H9 (cell line): ENCODE measurements around the gene ZDHHC12. TPM values are rescaled to one million over a fixed set of nuclear protein-coding genes. Genes with fewer than 3 reads are reported as not detected.
A peak's percentile ranks its signal among the peaks of the same experiment; 100 is the strongest.

ENCODE experiments used
- DNase-seq: peaks from one replicate; pipeline ENCODE4 v3.0.0-alpha.2; 2017
- H2AFZ ChIP-seq: one replicate; pipeline ENCODE4 v1.6.1; 2013; ENCODE audit warnings: mild to moderate bottlenecking, low read length, control low read depth, moderate library complexity
- H2AK5ac ChIP-seq: 2 replicates; pipeline ENCODE4 v1.6.1; 2013; ENCODE audit warnings: low read length, control low read depth, mixed read lengths; ENCODE audit not compliant: insufficient read length
- H2BK120ac ChIP-seq: one replicate; pipeline ENCODE4 v1.6.1; 2013; ENCODE audit warnings: low read depth, mild to moderate bottlenecking, low read length, control low read depth, inconsistent platforms; ENCODE audit not compliant: poor library complexity, severe bottlenecking
- H2BK12ac ChIP-seq: 2 replicates; pipeline ENCODE4 v1.6.1; 2013; ENCODE audit warnings: low read length, control low read depth, mixed read lengths, low read depth; ENCODE audit not compliant: insufficient read length
- H2BK15ac ChIP-seq: 2 replicates; pipeline ENCODE4 v1.6.1; 2013; ENCODE audit warnings: low read depth, low read length, control low read depth
- H2BK20ac ChIP-seq: one replicate; pipeline ENCODE4 v1.6.1; 2013; ENCODE audit warnings: low read depth, mild to moderate bottlenecking, low read length, control low read depth, inconsistent platforms; ENCODE audit not compliant: poor library complexity, severe bottlenecking
- H2BK5ac ChIP-seq: 2 replicates; pipeline ENCODE4 v1.6.1; 2013; ENCODE audit warnings: low read length, control low read depth, mixed read lengths; ENCODE audit not compliant: insufficient read length
- H3K14ac ChIP-seq: 2 replicates; pipeline ENCODE4 v1.6.1; 2013; ENCODE audit warnings: low read length, control low read depth; ENCODE audit not compliant: insufficient read depth
- H3K18ac ChIP-seq: 2 replicates; pipeline ENCODE4 v1.6.1; 2013; ENCODE audit warnings: low read depth, mild to moderate bottlenecking, mixed read lengths, low read length, control low read depth; ENCODE audit not compliant: insufficient read length
- H3K23ac ChIP-seq: 2 replicates; pipeline ENCODE4 v1.6.1; 2013; ENCODE audit warnings: low read length, control low read depth, mixed read lengths, low read depth; ENCODE audit not compliant: insufficient read length
- H3K23me2 ChIP-seq: 2 replicates; pipeline ENCODE4 v1.6.1; 2013; ENCODE audit warnings: low read depth, mild to moderate bottlenecking, mixed read lengths, low read length, control low read depth; ENCODE audit not compliant: insufficient read length, poor library complexity, severe bottlenecking
- H3K27ac ChIP-seq: 2 replicates; pipeline ENCODE4 v1.5.1; 2013; ENCODE audit warnings: low read length, control low read depth, mixed read lengths, low read depth; ENCODE audit not compliant: insufficient read length
- H3K27me3 ChIP-seq: 2 replicates; pipeline ENCODE4 v1.6.1; 2013; ENCODE audit warnings: low read length, control low read depth, inconsistent platforms; ENCODE audit not compliant: insufficient read depth
- H3K4ac ChIP-seq: 2 replicates; pipeline ENCODE4 v1.6.1; 2013; ENCODE audit warnings: low read depth, mild to moderate bottlenecking, control low read depth, inconsistent platforms, low read length, moderate library complexity
- H3K4me1 ChIP-seq: 2 replicates; pipeline ENCODE4 v1.6.1; 2013; ENCODE audit warnings: low read length, control low read depth, inconsistent platforms; ENCODE audit not compliant: insufficient read depth
- H3K4me2 ChIP-seq: 2 replicates; pipeline ENCODE4 v1.6.1; 2013; ENCODE audit warnings: low read length, control low read depth, mixed read lengths; ENCODE audit not compliant: insufficient read length, insufficient read depth
- H3K56ac ChIP-seq: 2 replicates; pipeline ENCODE4 v1.6.1; 2013; ENCODE audit warnings: low read depth, mild to moderate bottlenecking, mixed read lengths, low read length, control low read depth; ENCODE audit not compliant: insufficient read length
- H3K79me1 ChIP-seq: 2 replicates; pipeline ENCODE4 v1.6.1; 2013; ENCODE audit warnings: low read depth, mild to moderate bottlenecking, moderate library complexity, low read length, control low read depth, inconsistent platforms; ENCODE audit not compliant: insufficient read depth, poor library complexity, severe bottlenecking
- H3K79me2 ChIP-seq: 2 replicates; pipeline ENCODE4 v1.6.1; 2013; ENCODE audit warnings: low read length, control low read depth, inconsistent platforms; ENCODE audit not compliant: insufficient read depth
- H3K9ac ChIP-seq: 2 replicates; pipeline ENCODE4 v1.6.1; 2013; ENCODE audit warnings: low read length, control low read depth, mixed read lengths; ENCODE audit not compliant: insufficient read length; ENCODE audit errors: extremely low read depth
- H3K9me3 ChIP-seq: one replicate; pipeline ENCODE4 v1.6.1; 2013; ENCODE audit warnings: low read depth, low read length, inconsistent platforms; ENCODE audit not compliant: control insufficient read depth
- H3T11ph ChIP-seq: one replicate; pipeline ENCODE4 v1.6.1; 2013; ENCODE audit warnings: mild to moderate bottlenecking, low read length, control low read depth, inconsistent platforms
- H4K20me1 ChIP-seq: one replicate; pipeline ENCODE4 v1.6.1; 2013; ENCODE audit not compliant: control insufficient read depth, insufficient read length, insufficient read depth
- H4K5ac ChIP-seq: 2 replicates; pipeline ENCODE4 v1.6.1; 2013; ENCODE audit warnings: low read depth, mild to moderate bottlenecking, mixed read lengths, low read length, control low read depth; ENCODE audit not compliant: insufficient read length
- H4K8ac ChIP-seq: replicated peaks from 2 replicates; pipeline ENCODE4 v1.6.1; 2013; ENCODE audit warnings: low read length, control low read depth, mixed read lengths, low read depth; ENCODE audit not compliant: insufficient read length
- H4K91ac ChIP-seq: 2 replicates; pipeline ENCODE4 v1.6.1; 2013; ENCODE audit warnings: low read depth, mild to moderate bottlenecking, moderate library complexity, mixed read lengths, low read length, control low read depth; ENCODE audit not compliant: insufficient read length
- H3K27ac Mint-ChIP-seq, 3 experiments: 2 replicates in 2 of 3; 3 replicates in 1 of 3; pipeline ENCODE4 v1.8.0; 2020 to 2021; ENCODE audit warnings: mixed read lengths in 3 of 3, mild to moderate bottlenecking in 1 of 3, moderate library complexity in 1 of 3
- H3K27me3 Mint-ChIP-seq: 2 replicates; pipeline ENCODE4 v1.8.0; 2021; ENCODE audit warnings: low read depth, mild to moderate bottlenecking, moderate library complexity, mixed read lengths
- H3K36me3 Mint-ChIP-seq, 3 experiments: 2 replicates in 2 of 3; 3 replicates in 1 of 3; pipeline ENCODE4 v1.8.0; 2020 to 2021; ENCODE audit warnings: low read depth in 3 of 3, mixed read lengths in 3 of 3; ENCODE audit not compliant: insufficient read depth in 1 of 3
- H3K4me1 Mint-ChIP-seq, 2 experiments: 2 replicates each; pipeline ENCODE4 v1.8.0; 2020; ENCODE audit warnings: mixed read lengths in 2 of 2
- H3K4me3 Mint-ChIP-seq, 2 experiments: 2 replicates in 1 of 2; 3 replicates in 1 of 2; pipeline ENCODE4 v1.8.0; 2020 to 2021; ENCODE audit warnings: mild to moderate bottlenecking in 2 of 2, mixed read lengths in 2 of 2, moderate library complexity in 1 of 2
- H3K9me3 Mint-ChIP-seq, 2 experiments: 2 replicates in 1 of 2; 3 replicates in 1 of 2; pipeline ENCODE4 v1.8.0; 2020; ENCODE audit warnings: mild to moderate bottlenecking in 2 of 2, mixed read lengths in 2 of 2, moderate library complexity in 1 of 2
- CTCF ChIP-seq: fragments of 200-600 bp; sonication (generic); conservative IDR thresholded peaks from 3 replicates; pipeline ENCODE4 v1.8.0; 2021; ENCODE audit warnings: antibody characterized with exemption, mild to moderate bottlenecking
- WGBS: extraction: QIAGEN DNeasy Blood & Tissue Kit; methylation state at CpG from one replicate; pipeline ENCODE4 v1.1.7; 2013; ENCODE audit warnings: missing lambda C conversion rate, low lambda C conversion rate, mixed read lengths; ENCODE audit not compliant: insufficient read length; ENCODE audit errors: extremely low coverage; 5-methylcytosine and 5-hydroxymethylcytosine counted together
- total RNA-seq: library from RNA; stranded (reverse); gene quantifications from 2 replicates; pipeline ENCODE4 v1.2.1, GENCODE V29; 2021

The ZDHHC12 gene
- total RNA-seq, 1 experiment from 2014 or later, result 42.8 TPM

GRCh38 chr9:128727640-128728248, 3.8 kb upstream of the ZDHHC12 start:
- no peak overlapping the region for H2BK120ac ChIP-seq
- no peaks in the 10 kb centered on the region for H3K79me2 ChIP-seq
- no peak overlapping the region for H3K23ac ChIP-seq
- Mint-ChIP-seq H3K4me3 (no peak overlapping the region), H3K27ac (peak overlapping the region in 2 of 3 experiments; percentile 75 to 90; a peak in 4 of 7 replicates), H3K27me3 (no peaks in the 10 kb centered on the region; the same call in none of the 2 replicates), H3K9me3 (no peaks in the 10 kb centered on the region; a peak in 1 of 5 replicates), H3K36me3 (peaks cover 0 to 7% (median 2%) of the 10 kb centered on the region in 3 experiments; a peak in 1 of 7 replicates), H3K4me1 (peaks cover 16 to 21% of the 10 kb centered on the region in 2 experiments)
- no peak overlapping the region for H4K5ac ChIP-seq
- WGBS, result no CpG with 5 or more reads among the region's 5 CpGs
- H3K18ac ChIP-seq, result no peak overlapping the region
- H3K56ac ChIP-seq, result no peak overlapping the region
- no peaks in the 10 kb centered on the region for H3K9me3 ChIP-seq
- no peak for TF ChIP-seq CTCF
- no peak overlapping the region; the same call in 1 of the 2 replicates for H3K14ac ChIP-seq
- no peak overlapping the region for H3K4me2 ChIP-seq
- H3K23me2 ChIP-seq, result peaks cover 4% of the 10 kb centered on the region
- H2BK12ac ChIP-seq, result no peak overlapping the region
- no peaks in the 10 kb centered on the region for H3K27me3 ChIP-seq
- H4K91ac ChIP-seq, result no peak overlapping the region
- H3T11ph ChIP-seq, result no peak overlapping the region
- H3K4me1 ChIP-seq, result no peaks in the 10 kb centered on the region; the same call in 1 of the 2 replicates
- H2BK20ac ChIP-seq, result no peak overlapping the region
- no peaks in the 10 kb centered on the region for H4K20me1 ChIP-seq
- H2AK5ac ChIP-seq, result no peak overlapping the region
- H2AFZ ChIP-seq, result no peak overlapping the region
- H2BK5ac ChIP-seq, result no peak overlapping the region
- H3K79me1 ChIP-seq, result no peaks in the 10 kb centered on the region
- no peak overlapping the region for H4K8ac ChIP-seq
- no peak for DNase-seq
- H3K9ac ChIP-seq, result no peak overlapping the region
- H3K27ac ChIP-seq, result no peak overlapping the region
- no peak overlapping the region for H3K4ac ChIP-seq
- no peak overlapping the region for H2BK15ac ChIP-seq
